H1 (cell line): Measurements from ENCODE around the gene LMX1B. TPM values are rescaled to one million over a fixed set of nuclear protein-coding genes. Genes with fewer than 3 reads are reported as not detected.
A peak's percentile ranks its signal among the peaks of the same experiment; 100 is the strongest.

Experiments used
- CTCF ChIA-PET: fragments of 300-600 bp; sonication (Branson Sonifier 250); formaldehyde crosslinking; loops from one replicate; lab custom pipeline; 2021; ENCODE audit not compliant: partially characterized antibody; lab: Charles Lee
- POLR2A ChIA-PET: fragments of 300-600 bp; sonication (Branson Sonifier 250); formaldehyde crosslinking; loops from one replicate; lab custom pipeline; 2021; ENCODE audit warnings: inconsistent platforms; ENCODE audit not compliant: partially characterized antibody; lab: Charles Lee
- DNase-seq, 2 experiments: peaks; one replicate each; pipeline versions ENCODE4 v3.0.0 to v3.0.0-alpha.2; 2010 to 2022; ENCODE audit warnings: low spot score in 2 of 2, low read depth in 1 of 2, mixed read lengths in 1 of 2
- FAIRE-seq: peaks from 2 replicates; lab custom pipeline; 2011; peaks lifted over from hg19 to GRCh38; lab: Jason Lieb, UNC
- H2AFZ ChIP-seq: 2 replicates; pipeline ENCODE4 v1.8.1; 2012; ENCODE audit warnings: low read length, inconsistent platforms
- H2AK5ac ChIP-seq: 2 replicates; pipeline ENCODE4 v1.6.1; 2013; ENCODE audit warnings: low read depth, low read length
- H2BK120ac ChIP-seq: replicated peaks from 2 replicates; pipeline ENCODE3; 2013; ENCODE audit warnings: low read depth, low read length, inconsistent platforms
- H2BK12ac ChIP-seq: 2 replicates; pipeline ENCODE4 v1.6.1; 2013; ENCODE audit warnings: low read depth, low read length
- H2BK15ac ChIP-seq: 2 replicates; pipeline ENCODE4 v1.6.1; 2013; ENCODE audit warnings: low read length
- H2BK20ac ChIP-seq: 2 replicates; pipeline ENCODE4 v1.6.1; 2013; ENCODE audit warnings: low read length
- H2BK5ac ChIP-seq: 2 replicates; pipeline ENCODE4 v1.6.1; 2013; ENCODE audit warnings: low read depth, low read length
- H3K14ac ChIP-seq: 2 replicates; pipeline ENCODE4 v1.6.1; 2013; ENCODE audit warnings: inconsistent platforms; ENCODE audit not compliant: insufficient read length
- H3K18ac ChIP-seq: 2 replicates; pipeline ENCODE4 v1.6.1; 2013; ENCODE audit warnings: low read length; ENCODE audit errors: extremely low read depth
- H3K23ac ChIP-seq: 2 replicates; pipeline ENCODE4 v1.6.1; 2013; ENCODE audit warnings: inconsistent platforms; ENCODE audit not compliant: insufficient read length
- H3K23me2 ChIP-seq: 2 replicates; pipeline ENCODE4 v1.6.1; 2013; ENCODE audit warnings: low read depth, low read length
- H3K27ac ChIP-seq: 2 replicates; pipeline ENCODE4 v1.6.1; 2011; ENCODE audit warnings: low read depth, low read length, inconsistent platforms
- H3K27me3 ChIP-seq, 4 experiments: replicated peaks in 1 of 4; 1 replicate in 1 of 4; 2 replicates in 3 of 4; pipeline versions ENCODE4 v1.6.1 to v1.8.1; 2011 to 2013; ENCODE audit warnings: low read length in 3 of 4, mild to moderate bottlenecking in 3 of 4, inconsistent platforms in 2 of 4, mixed read lengths in 2 of 4, moderate library complexity in 1 of 4; ENCODE audit not compliant: control insufficient read depth in 3 of 4, insufficient read depth in 3 of 4; ENCODE audit errors: extremely low read depth in 1 of 4
- H3K36me3 ChIP-seq, 4 experiments: 2 replicates each; pipeline versions ENCODE4 v1.6.1 to v1.8.1; 2011 to 2013; ENCODE audit warnings: mild to moderate bottlenecking in 4 of 4, low read length in 3 of 4, moderate library complexity in 2 of 4, control low read depth in 1 of 4, inconsistent platforms in 1 of 4; ENCODE audit not compliant: insufficient read depth in 4 of 4, control insufficient read depth in 2 of 4
- H3K4ac ChIP-seq: replicated peaks from 2 replicates; pipeline ENCODE3; 2013; ENCODE audit warnings: low read length, low read depth, mixed read lengths, inconsistent platforms; ENCODE audit not compliant: insufficient read length
- H3K4me1 ChIP-seq, 4 experiments: replicated peaks in 1 of 4; 1 replicate in 1 of 4; 2 replicates in 3 of 4; pipeline versions ENCODE4 v1.6.1 to v1.8.1; 2011 to 2013; ENCODE audit warnings: low read length in 3 of 4, inconsistent platforms in 2 of 4, mixed read lengths in 1 of 4; ENCODE audit not compliant: insufficient read depth in 4 of 4, control insufficient read depth in 3 of 4
- H3K4me2 ChIP-seq, 2 experiments: 2 replicates each; pipeline versions ENCODE4 v1.6.1 to v1.8.1; 2011 to 2013; ENCODE audit warnings: low read depth in 2 of 2, low read length in 2 of 2, control low read depth in 1 of 2, inconsistent platforms in 1 of 2, mild to moderate bottlenecking in 1 of 2; ENCODE audit not compliant: insufficient read depth in 1 of 2
- H3K4me3 ChIP-seq, 4 experiments: fragments of 200-600, 300-600 bp in 1 of 4; sonication (generic), shearing (Covaris generic), sonication (Bioruptor Twin) in 1 of 4; 2 replicates each; pipeline versions ENCODE4 v1.5.1 to v1.8.1; 2011 to 2016; ENCODE audit warnings: low read length in 4 of 4, low read depth in 3 of 4, control low read depth in 2 of 4, inconsistent platforms in 2 of 4, mild to moderate bottlenecking in 2 of 4, mixed read lengths in 1 of 4, moderate library complexity in 1 of 4; ENCODE audit not compliant: insufficient read depth in 2 of 4; ENCODE audit errors: extremely low read depth in 1 of 4
- H3K56ac ChIP-seq: replicated peaks from 2 replicates; pipeline ENCODE3; 2013; ENCODE audit warnings: low read depth, mild to moderate bottlenecking, mixed read lengths, low read length, inconsistent platforms; ENCODE audit not compliant: insufficient read length
- H3K79me1 ChIP-seq: 2 replicates; pipeline ENCODE4 v1.6.1; 2013; ENCODE audit warnings: low read depth, low read length, control low read depth
- H3K79me2 ChIP-seq, 2 experiments: 2 replicates each; pipeline versions ENCODE4 v1.6.1 to v1.8.1; 2012 to 2013; ENCODE audit warnings: low read length in 2 of 2, mild to moderate bottlenecking in 2 of 2, inconsistent platforms in 1 of 2; ENCODE audit not compliant: insufficient read depth in 2 of 2, control insufficient read depth in 1 of 2
- H3K9ac ChIP-seq, 4 experiments: replicated peaks in 1 of 4; 1 replicate in 1 of 4; 2 replicates in 3 of 4; pipeline versions ENCODE4 v1.6.1 to v1.8.1; 2011 to 2013; ENCODE audit warnings: low read depth in 3 of 4, low read length in 3 of 4, control low read depth in 2 of 4, mild to moderate bottlenecking in 2 of 4, moderate library complexity in 2 of 4, inconsistent platforms in 1 of 4; ENCODE audit errors: extremely low read depth in 1 of 4
- H3K9me3 ChIP-seq, 2 experiments: 2 replicates each; pipeline versions ENCODE4 v1.6.1 to v1.8.1; 2012 to 2013; ENCODE audit warnings: mild to moderate bottlenecking in 2 of 2, moderate library complexity in 2 of 2, control low read depth in 1 of 2, inconsistent platforms in 1 of 2, low read depth in 1 of 2, low read length in 1 of 2, mixed read lengths in 1 of 2; ENCODE audit not compliant: insufficient read depth in 2 of 2
- H4K20me1 ChIP-seq, 2 experiments: replicated peaks in 1 of 2; 2 replicates each; pipeline versions ENCODE3 to v1.8.1; 2011 to 2013; ENCODE audit warnings: inconsistent platforms in 2 of 2, low read length in 2 of 2, mild to moderate bottlenecking in 1 of 2; ENCODE audit not compliant: insufficient read depth in 2 of 2, control insufficient read depth in 1 of 2
- H4K5ac ChIP-seq: 2 replicates; pipeline ENCODE4 v1.6.1; 2013; ENCODE audit warnings: low read length, low read depth, mixed read lengths, inconsistent platforms; ENCODE audit not compliant: insufficient read length
- H4K8ac ChIP-seq: 2 replicates; pipeline ENCODE4 v1.8.0; 2013; ENCODE audit warnings: mild to moderate bottlenecking, moderate library complexity, low read length, inconsistent platforms; ENCODE audit not compliant: insufficient read depth; ENCODE audit errors: extremely low read depth
- H4K91ac ChIP-seq: replicated peaks from 2 replicates; pipeline ENCODE3; 2013; ENCODE audit warnings: low read length, mixed read lengths, inconsistent platforms; ENCODE audit not compliant: insufficient read length
- BACH1 ChIP-seq: IDR thresholded peaks from 2 replicates; pipeline ENCODE4 v1.6.1; 2012; ENCODE audit warnings: low read length, improper control_type of control experiment
- CBX8 ChIP-seq: fragments of 300-800, 300-1000 bp; sonication (generic); IDR thresholded peaks from 2 replicates; pipeline ENCODE4 v1.7.1; 2016; ENCODE audit warnings: low read depth, low read length, borderline replicate concordance
- EP300 ChIP-seq, 2 experiments: IDR thresholded peaks; 1 replicate in 1 of 2; 2 replicates in 1 of 2; pipeline ENCODE4 v1.6.1; 2011 to 2012; ENCODE audit warnings: low read depth in 2 of 2, low read length in 2 of 2, mild to moderate bottlenecking in 2 of 2, borderline replicate concordance in 1 of 2, inconsistent platforms in 1 of 2, moderate library complexity in 1 of 2
- MAFK ChIP-seq: IDR thresholded peaks from 2 replicates; pipeline ENCODE4 v1.6.1; 2012; ENCODE audit warnings: low read depth, mild to moderate bottlenecking, improper control_type of control experiment, low read length
- POLR2A ChIP-seq, 2 experiments: IDR thresholded peaks; 1 replicate in 1 of 2; 2 replicates in 1 of 2; pipeline ENCODE4 v1.6.1; 2011; ENCODE audit warnings: low read depth in 2 of 2, low read length in 2 of 2, mild to moderate bottlenecking in 2 of 2; ENCODE audit errors: control extremely low read depth in 1 of 2
- POLR2AphosphoS5 ChIP-seq: IDR thresholded peaks from 2 replicates; pipeline ENCODE4 v1.6.1; 2011; ENCODE audit warnings: low read depth, low read length
- RBBP5 ChIP-seq: IDR thresholded peaks from 2 replicates; pipeline ENCODE4 v1.7.1; 2012; ENCODE audit warnings: low read depth, mild to moderate bottlenecking, inconsistent platforms, low read length, moderate library complexity, borderline replicate concordance
- SIRT6 ChIP-seq: IDR thresholded peaks from one replicate; pipeline ENCODE4 v1.7.1; 2012; ENCODE audit warnings: low read length, inconsistent platforms
- SIX5 ChIP-seq: IDR thresholded peaks from 2 replicates; pipeline ENCODE4 v1.6.1; 2011; ENCODE audit warnings: mild to moderate bottlenecking, low read depth, low read length
- SP4 ChIP-seq: IDR thresholded peaks from 2 replicates; pipeline ENCODE4 v1.6.1; 2012; ENCODE audit warnings: low read length, inconsistent platforms
- SRF ChIP-seq: IDR thresholded peaks from 2 replicates; pipeline ENCODE4 v1.6.1; 2011; ENCODE audit warnings: mild to moderate bottlenecking, low read depth, low read length, moderate library complexity
- SUZ12 ChIP-seq: fragments of 200-600 bp; sonication (generic); IDR thresholded peaks from 2 replicates; pipeline ENCODE4 v1.6.1; 2012; ENCODE audit warnings: mild to moderate bottlenecking, inconsistent platforms, low read length, moderate library complexity, mixed read lengths
- YY1 ChIP-seq: IDR thresholded peaks from 2 replicates; pipeline ENCODE4 v1.6.1; 2011; ENCODE audit warnings: low read depth, mild to moderate bottlenecking, low read length
- WGBS, 2 experiments: shearing (Covaris generic) in 1 of 2; methylation state at CpG; one replicate each; pipeline versions ENCODE4 v1.1.6 to v1.1.7; 2013 to 2015; ENCODE audit warnings: low lambda C conversion rate in 2 of 2, mixed read lengths in 2 of 2, inconsistent platforms in 1 of 2, low coverage in 1 of 2, missing lambda C conversion rate in 1 of 2; ENCODE audit not compliant: insufficient replicate concordance in 2 of 2, insufficient coverage in 1 of 2, insufficient read length in 1 of 2; ENCODE audit errors: extremely low coverage in 1 of 2, missing lambda C conversion rate in 1 of 2; 5-methylcytosine and 5-hydroxymethylcytosine counted together
- polyA plus RNA-seq, 7 experiments: library from polyadenylated mRNA; depleted of rRNA in 3 of 7; stranded (reverse) in 5 of 7; unstranded in 2 of 7; fragments of >200 nt in 5 of 7; fragments of 200-250 nt in 2 of 7; gene quantifications; 1 replicate in 5 of 7; 2 replicates in 1 of 7; 4 replicates in 1 of 7; pipeline versions ENCODE4 v1.2.1 to v1.2.3, GENCODE V29; 2011 to 2013; ENCODE audit warnings: missing spikeins in 2 of 7, mixed read lengths in 2 of 7
- total RNA-seq: library from RNA; stranded (reverse); fragmentation: NEBNext Ultra II Directional; extraction: Animal tissue kit (Norgen Biotek cat#: 25700); gene quantifications from 2 replicates; pipeline ENCODE4 v1.2.1, GENCODE V29; 2021

The LMX1B gene
- total and polyA plus RNA-seq, 2 of the 8 experiments (the other 6 are each of a cell fraction or from before 2014, with no cell fraction given): 0.09 to 0.37 TPM

GRCh38 chr9:126618585-126619360 lies 5.0 kb downstream of the LMX1B start:
- no peaks in the 10 kb centered on the region for H3K79me1 ChIP-seq
- H3K4me3 ChIP-seq: peak overlapping the region in 3 of 4 experiments; percentile 14 to 51 (median 29); a peak in 4 of 8 replicates
- H2BK12ac ChIP-seq: peak overlapping the region; percentile 75; the same call in 1 of the 2 replicates
- H3K27me3 ChIP-seq: peaks cover 95 to 97% (median 96%) of the 10 kb centered on the region in 4 experiments
- H2AFZ ChIP-seq: no peak overlapping the region
- H2BK120ac ChIP-seq: no peak overlapping the region
- 1% methylated on average over 47 of the region's 50 CpGs; no CpG with 5 or more reads in 1 of the 2 experiments for WGBS, 2 experiments
- H4K20me1 ChIP-seq: peaks cover 4 to 34% of the 10 kb centered on the region in 2 experiments
- H3K36me3 ChIP-seq: peaks cover 0 to 8% (median 0%) of the 10 kb centered on the region in 4 experiments; a peak in 1 of 8 replicates
- H3K56ac ChIP-seq: no peak overlapping the region
- CTCF ChIA-PET: interaction anchor here (0.7 to 6.1 kb wide), 3 partner anchors 59 to 71 kb away, joined by 3 to 41 read pairs (median 6); no protein-coding TSS in a partner anchor
- no peaks in the 10 kb centered on the region for H3K9me3 ChIP-seq
- no peak overlapping the region for H4K5ac ChIP-seq
- peak overlapping the region; percentile 66 to 68 for H3K4me2 ChIP-seq
- H2BK15ac ChIP-seq: no peak overlapping the region; the same call in 1 of the 2 replicates
- H2BK20ac ChIP-seq: no peak overlapping the region; the same call in 1 of the 2 replicates
- no peak overlapping the region for H4K8ac ChIP-seq
- H4K91ac ChIP-seq: no peak overlapping the region
- no peak overlapping the region for H2AK5ac ChIP-seq
- H3K14ac ChIP-seq: no peak overlapping the region
- FAIRE-seq (no peak), DNase-seq (peak in 1 of 2 experiments; percentile 76)
- peaks cover 14 to 61% (median 45%) of the 10 kb centered on the region in 4 experiments for H3K4me1 ChIP-seq
- no peak overlapping the region for H3K4ac ChIP-seq
- no peak overlapping the region for H3K23ac ChIP-seq
- H3K18ac ChIP-seq: no peak overlapping the region; the same call in 1 of the 2 replicates
- peaks cover 2% of the 10 kb centered on the region; the same call in 1 of the 2 replicates for H3K23me2 ChIP-seq
- no peak overlapping the region; the same call in 1 of the 2 replicates for H2BK5ac ChIP-seq
- no peaks in the 10 kb centered on the region for H3K79me2 ChIP-seq
- H3K9ac ChIP-seq: no peak overlapping the region
- POLR2A ChIA-PET: no interaction called here
- no peak overlapping the region for H3K27ac ChIP-seq
- TF ChIP-seq BACH1 (no peak), MAFK (no peak), SIX5 (no peak), SP4 (no peak), CBX8 (no peak; the same call in 1 of the 2 replicates), RBBP5 (peak; percentile 56; the same call in 1 of the 2 replicates), SIRT6 (no peak), YY1 (no peak), SUZ12 (peak; percentile 85), POLR2AphosphoS5 (no peak), POLR2A (IDR thresholded peaks at IDR 0.05; ENCODE audit: control extremely low read depth in 1 of 2, low read depth in 2 of 2, low read length in 2 of 2) (no peak), SRF (no peak), EP300 (IDR thresholded peaks at IDR 0.05; ENCODE audit: borderline replicate concordance in 1 of 2, low read depth in 2 of 2, low read length in 2 of 2) (no peak)
